HG03521 (cell line): ENCODE measurements around the gene EXD2.

Experiments used
- ATAC-seq: cut with Tn5 transposase; IDR thresholded peaks from one replicate; pipeline ENCODE4 v1.9.1; 2021; ENCODE audit warnings: mild to moderate bottlenecking, moderate library complexity; ENCODE audit not compliant: unreplicated experiment

Gene EXD2

GRCh38 chr14:69247676-69248440 is 56.6 kb downstream of the EXD2 start:
- no peak for ATAC-seq

GRCh38 chr14:69249603-69250002 is 58.3 kb downstream of the EXD2 start:
- no peak for ATAC-seq

- no peak for ATAC-seq
Measured at GRCh38 chr14:69252851-69253250, 61.6 kb downstream of the EXD2 start.

GRCh38 chr14:69259168-69259526 is 67.8 kb downstream of the EXD2 start:
- ATAC-seq = no peak

GRCh38 chr14:69259527-69260189 is 68.4 kb downstream of the EXD2 start, which contains the start of gene GALNT16:
TSS of gene GALNT16 (plus strand) at chr14:69260158. CDS start at chr14:69260291, 133 bp downstream.
- no peak for ATAC-seq

- ATAC-seq = no peak
Measured at GRCh38 chr14:69260190-69260860, 69.0 kb downstream of the EXD2 start.

- no peak for ATAC-seq
Measured at GRCh38 chr14:69260861-69261564, 69.7 kb downstream of the EXD2 start.

GRCh38 chr14:69261761-69262331 is 70.5 kb downstream of the EXD2 start:
- ATAC-seq = no peak

GRCh38 chr14:69262516-69262915 is 71.2 kb downstream of the EXD2 start:
- no peak for ATAC-seq

GRCh38 chr14:69263364-69263763 is 72.1 kb downstream of the EXD2 start:
- no peak for ATAC-seq

GRCh38 chr14:69263771-69264170 is 72.5 kb downstream of the EXD2 start:
- ATAC-seq = no peak

- ATAC-seq = no peak
Measured at GRCh38 chr14:69266572-69267345, 75.5 kb downstream of the EXD2 start.

GRCh38 chr14:69267492-69267891 is 76.2 kb downstream of the EXD2 start:
- ATAC-seq = no peak

- no peak for ATAC-seq
Measured at GRCh38 chr14:69268223-69268622, 76.9 kb downstream of the EXD2 start.

GRCh38 chr14:69268763-69269162 is 77.5 kb downstream of the EXD2 start:
- no peak for ATAC-seq

GRCh38 chr14:69269381-69269780 is 78.1 kb downstream of the EXD2 start:
- no peak for ATAC-seq

GRCh38 chr14:69270097-69270496 is 78.8 kb downstream of the EXD2 start:
- no peak for ATAC-seq

GRCh38 chr14:69270795-69271708 is 79.8 kb downstream of the EXD2 start:
- ATAC-seq = no peak

GRCh38 chr14:69274321-69274720 is 83.0 kb downstream of the EXD2 start:
- ATAC-seq = no peak
